ENCODE data around the gene PIP5KL1. TPM values are rescaled to one million over a fixed set of nuclear protein-coding genes. Genes with fewer than 3 reads are reported as not detected.

The PIP5KL1 gene
- total RNA-seq, 6 donors from 2014 or later, result 4.1 to 38.8 (median 10.0) TPM

- H3K4me1 ChIP-seq, result peaks cover 56 to 73% (median 66%) of the 10 kb centered on the region in 4 donors
- WGBS, 2 donors, result 83 to 92% methylated on average over 6 to 11 of the region's 11 CpGs
- ATAC-seq (ENCODE audit: low FRiP score in 2 of 2), result no peak
Observed at GRCh38 chr9:127913682-127914081, 16.9 kb downstream of the PIP5KL1 start.

GRCh38 chr9:127912882-127913281, 17.7 kb downstream of the PIP5KL1 start:
- ATAC-seq (ENCODE audit: low FRiP score in 2 of 2), result peak in 1 of 2 donors; percentile 82
- peaks cover 6 to 49% (median 25%) of the 10 kb centered on the region in 4 donors for H3K36me3 ChIP-seq

More at GRCh38 chr9:127913682-127914081, 16.9 kb downstream of the PIP5KL1 start:
- peak overlapping the region in 3 of 4 donors; percentile 21 to 75 (median 23) for H3K27ac ChIP-seq
- H3K9me3 ChIP-seq, result no peaks in the 10 kb centered on the region
- no peak for TF ChIP-seq POLR2AphosphoS5 (IDR thresholded peaks at IDR 0.05)
- no peak for TF ChIP-seq POLR2A (IDR thresholded peaks at IDR 0.05)
- TF ChIP-seq, protein P1, sequence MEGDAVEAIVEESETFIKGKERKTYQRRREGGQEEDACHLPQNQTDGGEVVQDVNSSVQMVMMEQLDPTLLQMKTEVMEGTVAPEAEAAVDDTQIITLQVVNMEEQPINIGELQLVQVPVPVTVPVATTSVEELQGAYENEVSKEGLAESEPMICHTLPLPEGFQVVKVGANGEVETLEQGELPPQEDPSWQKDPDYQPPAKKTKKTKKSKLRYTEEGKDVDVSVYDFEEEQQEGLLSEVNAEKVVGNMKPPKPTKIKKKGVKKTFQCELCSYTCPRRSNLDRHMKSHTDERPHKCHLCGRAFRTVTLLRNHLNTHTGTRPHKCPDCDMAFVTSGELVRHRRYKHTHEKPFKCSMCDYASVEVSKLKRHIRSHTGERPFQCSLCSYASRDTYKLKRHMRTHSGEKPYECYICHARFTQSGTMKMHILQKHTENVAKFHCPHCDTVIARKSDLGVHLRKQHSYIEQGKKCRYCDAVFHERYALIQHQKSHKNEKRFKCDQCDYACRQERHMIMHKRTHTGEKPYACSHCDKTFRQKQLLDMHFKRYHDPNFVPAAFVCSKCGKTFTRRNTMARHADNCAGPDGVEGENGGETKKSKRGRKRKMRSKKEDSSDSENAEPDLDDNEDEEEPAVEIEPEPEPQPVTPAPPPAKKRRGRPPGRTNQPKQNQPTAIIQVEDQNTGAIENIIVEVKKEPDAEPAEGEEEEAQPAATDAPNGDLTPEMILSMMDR (IDR thresholded peaks at IDR 0.05), result no peak
- no peak for TF ChIP-seq EP300 (IDR thresholded peaks at IDR 0.05)
- no peak overlapping the region for H3K4me3 ChIP-seq
- H3K36me3 ChIP-seq, result peaks cover 6 to 41% (median 20%) of the 10 kb centered on the region in 4 donors
- no peak for DNase-seq
- H3K27me3 ChIP-seq, result no peaks in the 10 kb centered on the region

DNA sequence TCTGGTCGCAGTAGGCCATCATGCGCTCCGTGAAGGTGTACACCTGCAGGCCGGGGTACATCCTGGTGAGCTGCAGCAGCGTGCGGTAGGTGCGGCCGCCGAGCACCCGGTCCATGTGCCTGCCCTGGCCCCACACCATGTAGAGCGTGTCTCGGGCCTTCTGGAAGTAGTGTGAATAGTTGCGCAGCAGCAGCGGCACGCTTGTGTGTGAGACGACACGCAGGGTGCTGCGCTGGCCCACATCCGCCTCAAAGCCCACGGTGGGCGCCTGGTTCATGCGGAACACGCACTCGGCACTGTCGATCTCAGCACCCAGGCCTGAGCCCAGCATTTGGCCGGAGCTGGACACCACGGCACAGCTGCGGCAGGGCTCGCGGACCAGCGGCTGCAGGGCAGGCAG, 18.3 kb downstream of the PIP5KL1 start:
- Histone ChIP-seq H3K27ac (peak overlapping the region in 3 of 4 donors; percentile 42 to 75 (median 70)), H3K27me3 (no peaks in the 10 kb centered on the region), H3K9me3 (no peaks in the 10 kb centered on the region), H3K36me3 (peaks cover 6 to 51% (median 25%) of the 10 kb centered on the region in 4 donors), H3K4me1 (peaks cover 44 to 61% (median 54%) of the 10 kb centered on the region in 4 donors), H3K4me3 (no peak overlapping the region)
- TF ChIP-seq POLR2A (IDR thresholded peaks at IDR 0.05) (no peak), POLR2AphosphoS5 (IDR thresholded peaks at IDR 0.05) (no peak)
- DNase-seq (peak in 1 of 2 donors; percentile 84), ATAC-seq (ENCODE audit: low FRiP score in 2 of 2) (no peak)
- WGBS, 2 donors, result 90 to 100% methylated on average over 4 to 31 of the region's 31 CpGs

More at GRCh38 chr9:127912882-127913281, 17.7 kb downstream of the PIP5KL1 start:
- Histone ChIP-seq H3K4me3 (no peak overlapping the region), H3K27me3 (no peaks in the 10 kb centered on the region), H3K9me3 (no peaks in the 10 kb centered on the region), H3K4me1 (peaks cover 48 to 65% (median 58%) of the 10 kb centered on the region in 4 donors), H3K27ac (peak overlapping the region; percentile 24 to 75 (median 56))
- TF ChIP-seq, protein P1 (IDR thresholded peaks at IDR 0.05), result no peak
- TF ChIP-seq EP300 (IDR thresholded peaks at IDR 0.05) (peak in 1 of 4 donors; percentile 50), POLR2A (IDR thresholded peaks at IDR 0.05) (peak in 1 of 4 donors; percentile 24), POLR2AphosphoS5 (IDR thresholded peaks at IDR 0.05) (peak in 1 of 2 donors; percentile 32)
- peak in 1 of 2 donors; percentile 87 for DNase-seq
- WGBS, 2 donors, result 63 to 78% methylated on average over 5 of the region's 5 CpGs

DNA sequence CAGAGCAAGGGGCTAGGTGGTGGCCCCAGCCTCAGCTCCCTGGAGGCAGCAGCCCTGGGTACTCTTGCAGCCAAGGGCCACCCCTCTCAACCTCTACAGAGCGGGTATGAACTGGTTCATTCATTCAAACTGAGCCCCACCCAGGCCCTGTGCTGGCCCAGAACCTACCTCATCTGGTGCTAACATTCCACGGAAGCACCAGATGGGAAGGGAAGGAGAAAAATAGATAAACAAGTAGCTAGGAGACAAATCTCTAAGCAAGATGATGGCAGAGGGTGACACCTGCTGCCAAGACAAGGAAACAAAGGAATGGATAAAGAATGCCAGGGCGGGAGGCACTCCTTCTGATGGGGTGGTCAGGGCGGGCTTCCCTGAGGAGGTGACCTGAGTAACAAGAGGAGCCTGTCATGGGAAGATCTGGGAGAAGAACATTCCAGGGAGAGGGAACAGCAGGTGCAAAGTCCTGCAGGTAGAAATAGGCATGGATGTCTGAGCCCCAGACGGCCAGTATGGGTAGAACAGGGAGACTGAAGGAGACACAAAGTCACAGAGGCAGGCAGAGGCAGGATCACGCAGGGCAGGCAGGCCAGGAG, 19.9 kb downstream of the PIP5KL1 start:
- peaks cover 49 to 65% (median 59%) of the 10 kb centered on the region in 4 donors for H3K4me1 ChIP-seq
- DNase-seq (no peak), ATAC-seq (ENCODE audit: low FRiP score in 2 of 2) (no peak)
- no peaks in the 10 kb centered on the region for H3K9me3 ChIP-seq
- H3K4me3 ChIP-seq, result no peak overlapping the region
- no peaks in the 10 kb centered on the region for H3K27me3 ChIP-seq
- peak overlapping the region; percentile 24 to 75 (median 68) for H3K27ac ChIP-seq
- TF ChIP-seq, protein P1 (IDR thresholded peaks at IDR 0.05), result peak in 3 of 6 experiments; percentile 13 to 36 (median 24)
- TF ChIP-seq EP300 (IDR thresholded peaks at IDR 0.05) (no peak), POLR2A (IDR thresholded peaks at IDR 0.05) (no peak), POLR2AphosphoS5 (IDR thresholded peaks at IDR 0.05) (no peak)
- peaks cover 6 to 51% (median 25%) of the 10 kb centered on the region in 4 donors for H3K36me3 ChIP-seq
- 64% methylated on average over 5 to 6 of the region's 6 CpGs for WGBS, 2 donors

GRCh38 chr9:127909839-127910273, 20.7 kb downstream of the PIP5KL1 start:
- Histone ChIP-seq H3K4me3 (no peak overlapping the region), H3K27me3 (no peaks in the 10 kb centered on the region), H3K36me3 (peaks cover 6 to 51% (median 25%) of the 10 kb centered on the region in 4 donors), H3K4me1 (peaks cover 49 to 65% (median 59%) of the 10 kb centered on the region in 4 donors), H3K27ac (peak overlapping the region in 3 of 4 donors; percentile 66 to 75 (median 70)), H3K9me3 (no peaks in the 10 kb centered on the region)
- DNase-seq, result peak in 1 of 2 donors; percentile 78
- WGBS, 2 donors, result 82 to 88% methylated on average over 9 to 17 of the region's 17 CpGs
- no peak for ATAC-seq (ENCODE audit: low FRiP score in 2 of 2)
- TF ChIP-seq, protein P1 (IDR thresholded peaks at IDR 0.05), result no peak
- no peak for TF ChIP-seq POLR2AphosphoS5 (IDR thresholded peaks at IDR 0.05)
- TF ChIP-seq EP300 (IDR thresholded peaks at IDR 0.05), result no peak
- TF ChIP-seq POLR2A (IDR thresholded peaks at IDR 0.05), result no peak
